ENCODE results near the gene NINJ2.

Gene NINJ2

GRCh38 chr12:532908-533565, 130.2 kb downstream of the NINJ2 start:
- no peak for DNase-seq (ENCODE audit: low read depth, low spot score)

GRCh38 chr12:531951-532585, 131.2 kb downstream of the NINJ2 start:
- no peak for DNase-seq (ENCODE audit: low read depth, low spot score)

- no peak for DNase-seq (ENCODE audit: low read depth, low spot score)
Measured at GRCh38 chr12:530821-531220, 132.4 kb downstream of the NINJ2 start.

- no peak for DNase-seq (ENCODE audit: low read depth, low spot score)
Measured at GRCh38 chr12:530308-530707, 132.9 kb downstream of the NINJ2 start.

GRCh38 chr12:527729-528128, 135.5 kb downstream of the NINJ2 start:
- no peak for DNase-seq (ENCODE audit: low read depth, low spot score)

- DNase-seq (ENCODE audit: low read depth, low spot score), result no peak
Measured at GRCh38 chr12:527241-527640, 136.0 kb downstream of the NINJ2 start.

- DNase-seq (ENCODE audit: low read depth, low spot score), result no peak
Measured at GRCh38 chr12:526089-526488, 137.2 kb downstream of the NINJ2 start.

- no peak for DNase-seq (ENCODE audit: low read depth, low spot score)
Measured at GRCh38 chr12:524167-524951, 138.9 kb downstream of the NINJ2 start.

- DNase-seq (ENCODE audit: low read depth, low spot score), result no peak
Measured at GRCh38 chr12:522692-523378, 140.4 kb downstream of the NINJ2 start.

GRCh38 chr12:520119-520518, 143.1 kb downstream of the NINJ2 start:
- no peak for DNase-seq (ENCODE audit: low read depth, low spot score)

GRCh38 chr12:517538-517937, 145.7 kb downstream of the NINJ2 start:
- DNase-seq (ENCODE audit: low read depth, low spot score), result no peak
